ENCODE data around the gene ADI1.

Gene ADI1

GRCh38 chr2:3488855-3489763 lies 30.2 kb downstream of the ADI1 start:
- no peak for TF ChIP-seq CTCF (IDR thresholded peaks at IDR 0.05; ENCODE audit: low read depth, low read length, missing control alignments)
- no peak for DNase-seq (ENCODE audit: extremely low read depth, low read depth)
- H3K4me3 ChIP-seq (replicated peaks; ENCODE audit: low read depth, low read length), result no peak overlapping the region

DNA sequence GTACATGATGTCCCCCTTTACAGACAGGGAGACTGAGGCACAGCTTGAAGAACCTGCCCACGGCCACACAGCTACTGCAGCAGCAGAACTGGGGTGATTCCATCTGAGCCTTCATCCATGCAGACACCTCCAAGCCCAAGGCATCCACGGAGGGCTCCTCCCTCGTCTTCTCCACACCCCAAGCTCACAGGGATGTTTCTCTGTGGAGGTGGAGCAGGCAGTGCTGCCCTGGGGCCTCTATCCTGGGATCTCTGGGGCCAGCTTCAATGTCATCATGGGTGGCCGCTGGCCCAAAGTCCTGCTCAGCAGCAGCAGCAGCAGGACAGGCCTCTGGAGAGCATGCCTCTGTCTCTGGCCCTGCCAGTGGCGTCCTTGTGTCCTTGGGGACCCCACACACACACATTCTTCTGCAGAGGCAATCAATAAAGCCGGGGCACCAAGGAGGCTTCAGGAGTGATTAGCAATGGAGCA lies 31.2 kb downstream of the ADI1 start:
- no peak overlapping the region for H3K4me3 ChIP-seq (replicated peaks; ENCODE audit: low read depth, low read length)
- no peak for DNase-seq (ENCODE audit: extremely low read depth, low read depth)
- TF ChIP-seq CTCF (IDR thresholded peaks at IDR 0.05; ENCODE audit: low read depth, low read length, missing control alignments), result no peak

GRCh38 chr2:3487432-3487831 lies 31.9 kb downstream of the ADI1 start:
- no peak for DNase-seq (ENCODE audit: extremely low read depth, low read depth)
- no peak for TF ChIP-seq CTCF (IDR thresholded peaks at IDR 0.05; ENCODE audit: low read depth, low read length, missing control alignments)
- no peak overlapping the region for H3K4me3 ChIP-seq (replicated peaks; ENCODE audit: low read depth, low read length)

DNA sequence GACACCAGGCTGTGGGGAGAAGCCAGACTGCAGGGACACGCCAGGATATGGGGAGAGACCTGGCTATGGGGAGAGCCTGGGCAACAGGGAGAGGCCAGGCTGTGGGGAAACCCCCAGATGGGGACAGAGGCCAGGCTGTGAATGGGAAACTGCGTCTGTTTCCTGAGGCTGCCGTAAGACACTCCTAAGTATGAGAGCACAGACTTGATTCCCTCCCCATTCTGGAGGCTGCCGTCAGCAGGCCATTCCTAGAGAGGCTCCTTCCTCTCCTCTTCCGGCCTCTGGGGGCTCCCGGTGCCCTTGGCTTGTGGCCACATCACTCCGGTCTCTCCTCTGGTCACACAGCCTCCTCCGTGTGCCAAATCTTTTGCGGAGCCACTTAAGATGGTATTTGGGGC lies 32.3 kb downstream of the ADI1 start:
- TF ChIP-seq CTCF (IDR thresholded peaks at IDR 0.05; ENCODE audit: low read depth, low read length, missing control alignments), result no peak
- DNase-seq (ENCODE audit: extremely low read depth, low read depth), result no peak
- H3K4me3 ChIP-seq (replicated peaks; ENCODE audit: low read depth, low read length), result no peak overlapping the region

DNA sequence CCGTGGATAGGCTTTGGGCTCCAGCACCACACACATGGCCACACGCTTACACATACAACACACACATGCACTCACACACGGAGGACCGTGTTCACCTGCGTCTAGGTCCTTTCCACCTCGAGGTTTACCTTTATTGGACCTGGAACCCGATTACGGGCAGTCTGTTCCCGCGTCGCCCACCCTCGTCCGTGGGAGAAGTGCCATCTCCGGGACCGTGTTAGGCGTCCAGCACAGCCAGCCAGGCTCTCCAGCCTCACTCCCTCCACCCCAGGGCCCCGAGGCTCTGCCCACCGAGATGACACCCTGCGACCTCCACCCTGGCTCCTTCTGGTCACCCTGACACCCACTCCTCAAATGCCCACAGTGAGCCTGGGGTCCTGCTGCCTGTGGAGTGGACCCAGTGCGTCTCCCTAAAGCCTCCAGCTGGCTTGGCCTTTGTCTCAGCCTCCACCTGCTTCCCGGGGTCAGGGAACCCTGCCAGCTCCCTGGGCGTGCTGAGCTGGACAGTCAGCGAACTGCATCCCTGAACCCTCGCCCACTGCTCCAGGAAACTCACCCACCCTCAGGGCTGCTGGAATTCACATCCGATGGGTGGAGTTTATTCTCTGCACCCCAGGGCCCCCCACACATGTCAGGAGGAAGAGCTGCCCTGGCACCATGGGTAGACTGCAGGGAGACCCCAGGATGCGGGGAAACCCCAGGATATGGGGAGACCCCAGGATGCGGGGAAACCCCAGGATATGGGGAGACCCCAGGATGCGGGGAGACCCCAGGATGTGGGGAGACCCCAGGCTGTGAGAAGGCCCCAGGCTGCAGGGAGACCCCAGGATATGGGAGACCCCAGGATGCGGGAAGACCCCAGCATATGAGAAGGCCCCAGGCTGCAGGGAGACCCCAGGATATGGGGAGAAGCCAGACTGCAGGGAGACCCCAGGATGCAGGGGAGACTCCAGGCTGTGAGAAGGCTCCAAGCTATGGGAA lies 33.0 kb downstream of the ADI1 start:
- TF ChIP-seq CTCF (IDR thresholded peaks at IDR 0.05; ENCODE audit: low read depth, low read length, missing control alignments), result no peak
- no peak overlapping the region for H3K4me3 ChIP-seq (replicated peaks; ENCODE audit: low read depth, low read length)
- DNase-seq (ENCODE audit: extremely low read depth, low read depth), result no peak

DNA sequence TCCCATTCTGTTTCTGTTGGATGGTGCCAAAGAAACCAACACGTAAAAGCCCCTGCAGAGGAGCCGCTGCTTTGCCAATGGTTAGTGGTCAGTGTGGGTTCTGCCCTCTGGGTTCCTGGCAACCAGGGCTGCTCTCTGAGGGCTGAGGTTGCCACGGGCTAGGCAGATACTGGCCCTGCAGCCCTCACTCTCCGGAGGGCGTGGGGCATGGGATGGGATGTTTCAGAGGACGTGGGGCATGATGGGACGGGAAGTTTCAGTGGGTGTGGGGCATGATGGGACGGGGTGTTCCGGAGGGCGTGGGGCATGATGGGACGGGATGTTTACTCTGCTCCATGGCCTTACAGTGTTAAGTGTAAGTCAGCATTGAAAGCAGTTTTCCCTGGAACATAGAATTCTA lies 34.2 kb downstream of the ADI1 start:
- no peak for TF ChIP-seq CTCF (IDR thresholded peaks at IDR 0.05; ENCODE audit: low read depth, low read length, missing control alignments)
- no peak for DNase-seq (ENCODE audit: extremely low read depth, low read depth)
- no peak overlapping the region for H3K4me3 ChIP-seq (replicated peaks; ENCODE audit: low read depth, low read length)

Data from HFF-Myc (cell line).